Hematopoietic multipotent progenitor cell treated with erythropoietin and hydrocortisone succinate and interleukin-3 and kit ligand, for 6 days (in vitro differentiated cells): Measurements from ENCODE around the gene BMP6.

Experiments used
- DNase-seq: peaks from one replicate; pipeline ENCODE4 v3.0.0-alpha.2; 2015

The BMP6 gene

DNA sequence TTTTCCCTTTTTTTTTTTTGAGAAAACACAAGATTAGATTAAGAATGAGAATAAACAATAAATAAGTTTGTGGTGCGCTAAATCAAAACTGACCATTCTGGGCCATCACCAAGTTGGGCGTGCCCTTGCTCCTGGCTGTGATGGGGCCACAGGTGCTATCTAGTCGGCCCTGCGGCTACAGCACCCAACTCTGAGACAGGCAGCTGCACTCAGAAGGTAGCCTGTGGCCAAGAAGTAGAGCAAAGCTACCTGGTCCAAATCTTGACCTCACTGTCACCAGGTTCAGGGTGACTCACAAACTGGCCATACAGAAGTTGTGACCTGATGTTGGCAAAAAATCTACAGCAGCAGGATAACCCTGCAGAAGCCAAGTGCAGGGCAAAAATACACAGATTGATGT lies 181.3 kb downstream of the BMP6 start:
- DNase-seq = no peak

DNA sequence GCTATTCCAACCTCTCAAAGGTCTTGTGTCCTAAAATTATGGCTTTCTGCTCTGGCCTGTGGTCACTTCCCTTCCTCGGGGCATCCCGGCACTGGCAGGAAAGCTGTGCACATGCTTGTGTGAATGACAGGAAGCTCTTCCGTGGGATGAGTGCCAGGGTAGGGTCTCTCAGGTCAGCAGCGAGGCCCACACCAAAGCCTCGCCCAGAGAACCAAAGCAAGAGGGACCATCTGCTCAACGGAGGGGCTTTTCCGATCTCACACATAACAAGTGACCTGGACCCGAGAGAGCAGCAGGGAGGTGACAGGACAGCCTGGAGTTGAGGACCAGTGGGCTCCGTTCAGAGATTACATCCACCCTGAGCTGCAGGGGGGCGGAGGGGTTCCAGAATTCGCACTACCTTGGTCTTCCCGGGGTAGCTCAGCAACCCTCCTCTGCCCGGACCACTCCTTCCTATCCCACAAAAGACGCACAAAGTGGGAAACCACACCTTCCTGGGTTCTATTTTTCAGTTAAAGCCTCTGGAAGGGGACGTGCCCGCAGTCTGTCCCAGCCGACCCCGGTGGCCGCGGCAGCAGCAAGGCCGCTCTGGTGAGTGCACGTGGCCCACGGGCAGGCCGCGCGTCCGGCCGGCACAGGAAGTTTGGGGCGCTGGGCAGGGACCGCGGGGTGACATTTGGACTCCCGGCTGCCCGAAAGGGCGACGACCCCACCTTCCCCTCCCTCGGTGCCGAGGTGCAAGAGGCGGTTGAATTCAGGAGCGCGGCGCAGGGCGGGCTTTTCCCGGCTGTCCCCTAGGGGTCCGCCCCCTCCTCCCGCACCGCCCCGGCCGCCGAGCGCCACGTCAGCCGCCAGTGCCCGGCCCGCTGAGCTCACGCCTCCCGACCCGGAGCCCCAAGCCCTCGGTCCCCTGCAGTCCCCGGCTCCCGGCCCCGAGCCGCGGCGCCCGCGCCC lies 183.7 kb downstream of the BMP6 start:
- peak; percentile 68 for DNase-seq

DNA sequence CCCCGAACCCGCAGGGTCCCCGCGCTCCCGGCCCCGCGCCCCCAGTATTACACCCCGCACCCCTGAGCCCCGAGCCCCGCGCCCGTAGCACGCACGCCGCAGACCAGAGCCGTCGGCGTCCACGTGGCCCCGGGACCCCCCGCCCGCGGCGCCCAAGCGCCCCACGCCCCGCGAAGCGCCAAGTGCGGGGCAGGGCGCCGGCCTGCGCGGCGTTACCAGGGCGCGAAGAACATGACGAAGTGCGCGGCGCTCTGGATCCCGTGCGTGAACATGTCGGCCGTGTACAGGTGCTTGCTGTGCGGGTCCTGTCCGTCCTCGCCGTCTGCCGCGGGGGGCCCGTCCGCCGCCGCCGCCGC lies 184.4 kb downstream of the BMP6 start:
- DNase-seq = peak; percentile 44

DNA sequence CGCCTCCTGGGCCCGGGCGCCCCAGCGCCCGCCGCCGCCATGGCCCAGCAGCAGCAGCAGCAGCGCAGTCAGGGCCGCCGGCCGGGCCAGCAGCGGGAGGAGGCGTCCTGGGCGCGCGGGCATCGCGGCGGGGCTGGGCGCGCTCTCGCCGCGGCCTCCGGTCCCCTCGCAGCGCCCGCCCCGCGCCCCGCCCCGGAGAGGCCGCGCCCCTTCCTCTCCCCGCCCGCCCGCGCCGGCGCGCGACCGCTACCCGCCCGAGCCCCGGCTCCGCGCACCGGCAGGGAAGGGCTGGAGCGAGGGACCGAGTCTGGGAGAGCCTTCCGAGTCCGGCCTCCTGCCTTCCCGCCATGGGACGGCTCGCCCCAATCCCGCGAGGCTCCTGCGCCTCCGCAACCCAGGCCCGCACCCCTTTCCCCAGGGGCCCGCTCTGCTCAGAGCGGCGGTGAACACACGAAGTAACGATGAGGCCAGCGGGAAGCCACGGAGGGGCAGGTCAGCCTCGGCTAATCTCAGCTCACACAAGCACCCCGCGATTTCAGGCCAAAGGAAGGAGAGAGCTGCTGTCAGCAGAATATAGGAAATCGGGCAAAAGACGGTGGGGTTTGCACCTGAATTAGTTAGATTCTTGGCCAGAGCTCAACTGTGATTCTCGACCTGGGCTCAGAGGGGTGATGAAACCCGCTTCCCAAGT lies 184.9 kb downstream of the BMP6 start, which contains the start of gene TXNDC5:
Gene TXNDC5, minus strand, starts transcription at position 135 of the 691 bp plus-strand sequence. Its CDS starts 12 bp downstream, at position 123.
- DNase-seq = peak; percentile 79

DNA sequence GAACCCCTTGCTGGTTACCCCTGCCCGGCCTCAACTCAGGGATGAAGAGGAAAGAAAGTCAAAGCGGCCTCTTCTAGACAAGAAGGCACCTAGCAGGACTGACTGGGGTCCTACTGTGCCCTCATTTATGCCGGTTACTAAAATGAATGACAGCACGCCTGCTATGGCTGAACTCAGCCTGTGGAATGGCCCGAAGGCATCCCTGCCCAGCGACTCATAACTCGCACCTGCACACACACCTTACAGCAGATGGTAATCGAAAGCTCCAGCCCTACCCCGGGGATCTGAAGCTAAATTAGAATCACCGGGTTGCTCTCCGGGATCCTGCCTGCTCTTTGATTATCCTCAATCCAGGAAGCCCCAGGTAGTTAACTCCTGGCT lies 185.4 kb downstream of the BMP6 start:
- no peak for DNase-seq

DNA sequence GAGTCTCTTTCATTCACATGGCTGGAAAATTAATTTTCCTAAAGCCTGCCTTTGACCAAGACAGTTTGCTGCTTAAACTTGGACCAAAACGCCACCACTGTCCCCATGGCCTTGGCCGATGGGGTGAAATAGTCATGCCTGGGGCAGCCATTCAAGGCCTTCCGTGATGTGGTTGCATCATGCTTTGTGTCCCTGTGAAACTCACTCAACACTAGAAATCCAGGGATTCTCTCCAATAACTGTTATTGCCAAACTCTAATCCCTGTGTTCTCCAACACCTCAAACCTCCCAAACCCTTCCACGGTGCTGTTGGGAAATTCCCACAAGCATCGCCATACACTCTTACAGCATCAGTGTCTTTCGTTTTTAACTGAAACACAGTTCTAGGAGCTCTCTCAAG lies 186.1 kb downstream of the BMP6 start:
- no peak for DNase-seq

DNA sequence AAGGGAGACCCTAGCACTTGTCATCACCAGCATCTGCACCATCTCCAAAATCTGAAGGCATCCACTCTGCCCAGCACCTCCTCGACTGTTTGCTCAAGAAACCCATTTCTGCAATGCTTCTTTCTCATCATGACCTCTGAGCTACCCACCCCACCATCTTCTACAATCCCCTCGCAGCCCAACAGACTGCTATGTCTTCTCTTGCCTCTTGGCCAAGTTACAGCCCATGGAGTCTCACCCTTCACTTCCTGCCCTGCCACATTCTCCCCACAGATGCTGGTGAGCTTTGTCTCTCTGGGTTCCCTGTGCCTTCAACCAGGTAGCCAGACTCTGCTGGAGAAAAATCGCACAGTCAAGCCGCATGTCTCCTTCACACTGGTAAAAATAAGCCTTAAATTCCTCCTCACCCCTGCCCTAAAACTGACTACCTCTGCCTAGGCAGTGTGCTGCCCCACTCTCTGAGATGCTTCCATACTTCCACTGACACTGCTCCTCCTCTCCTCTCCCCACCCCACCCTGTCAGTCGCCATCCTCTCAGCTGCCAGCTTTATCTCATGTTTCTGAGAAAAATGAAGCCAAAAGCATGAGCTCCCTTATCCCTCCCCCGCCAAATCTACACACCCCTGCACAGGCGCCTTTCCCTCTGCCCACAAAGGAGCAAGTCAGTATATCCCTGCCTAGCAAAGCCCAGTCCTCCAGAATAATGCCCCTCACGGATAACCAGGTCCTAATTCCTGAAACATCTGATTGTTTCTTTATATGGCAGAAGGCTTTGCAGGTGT lies 187.0 kb downstream of the BMP6 start:
- DNase-seq = peak; percentile 89

DNA sequence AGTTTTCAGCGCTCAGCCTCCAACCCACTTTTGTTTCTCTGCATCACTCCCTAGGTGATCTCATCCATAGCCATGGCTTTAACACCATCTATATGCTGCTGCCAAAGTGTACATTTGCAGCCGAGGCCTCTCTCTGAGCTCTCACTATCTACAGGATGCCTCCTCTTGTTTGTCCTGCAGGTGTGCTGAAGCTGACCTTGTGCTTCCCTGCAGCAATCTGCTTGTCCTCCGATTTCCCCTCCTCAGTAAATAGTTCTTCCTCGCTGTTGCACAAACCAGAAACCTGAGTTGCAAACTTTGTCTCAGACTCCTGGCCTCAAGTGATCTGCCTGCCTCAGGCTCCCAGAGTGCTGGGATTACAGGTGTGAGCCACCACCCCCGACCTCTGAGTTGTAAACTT lies 188.4 kb downstream of the BMP6 start:
- no peak for DNase-seq

DNA sequence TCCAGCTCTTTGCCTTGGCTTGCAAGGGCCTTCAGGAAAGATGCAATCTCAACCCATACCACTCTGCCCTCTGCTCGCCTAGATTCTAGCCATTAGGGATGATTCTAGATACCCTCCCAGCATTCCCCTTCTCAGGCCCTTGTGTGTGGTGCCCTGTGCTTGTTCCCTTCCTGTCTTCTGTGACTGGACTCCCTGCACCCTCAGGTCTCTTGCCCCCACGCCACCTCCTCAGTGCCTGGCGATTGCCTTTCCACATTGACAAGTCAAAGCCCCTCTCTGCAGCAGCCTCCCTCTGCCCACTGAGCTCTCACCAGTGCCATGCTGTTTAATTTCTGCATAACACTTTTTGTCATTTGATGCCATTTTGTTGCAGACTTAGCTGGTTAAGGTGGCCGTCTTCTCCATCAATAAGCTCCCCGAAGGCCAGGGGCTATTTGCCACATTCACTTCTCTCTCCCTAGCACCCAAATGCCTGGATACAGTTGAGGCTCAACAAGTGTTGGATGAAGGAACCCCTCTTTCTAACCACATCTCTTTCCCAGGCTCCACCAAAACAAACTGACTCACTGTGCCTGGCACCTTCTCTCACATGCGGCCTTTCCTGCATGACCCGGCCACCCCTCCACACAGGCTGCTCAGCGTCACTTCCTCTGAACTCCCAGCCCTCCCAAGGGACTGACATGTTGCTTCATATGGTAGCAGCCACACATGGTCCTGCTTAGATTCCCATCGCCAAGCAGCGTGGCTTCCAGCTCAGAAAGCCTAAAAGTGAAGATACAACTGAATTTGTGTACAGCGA lies 189.3 kb downstream of the BMP6 start:
- DNase-seq = no peak

DNA sequence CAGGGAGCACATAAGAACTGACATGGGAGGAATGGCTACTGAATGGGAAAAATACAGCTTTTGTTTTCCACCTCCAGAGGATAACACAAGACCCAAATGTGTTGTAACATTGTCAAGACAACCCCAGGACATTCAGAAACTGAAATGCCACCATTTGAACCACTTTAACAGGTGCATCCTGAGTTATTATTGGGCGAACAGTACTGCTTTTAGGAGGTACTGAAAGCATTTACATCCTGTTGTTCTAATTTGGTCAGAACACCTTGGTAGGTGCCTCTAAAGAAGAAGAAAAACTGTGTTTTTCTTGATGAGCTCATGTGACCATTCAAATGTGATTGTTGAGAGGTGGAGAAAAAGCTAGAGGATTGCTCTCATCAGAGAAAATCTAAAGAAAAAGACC lies 191.1 kb downstream of the BMP6 start:
- no peak for DNase-seq

DNA sequence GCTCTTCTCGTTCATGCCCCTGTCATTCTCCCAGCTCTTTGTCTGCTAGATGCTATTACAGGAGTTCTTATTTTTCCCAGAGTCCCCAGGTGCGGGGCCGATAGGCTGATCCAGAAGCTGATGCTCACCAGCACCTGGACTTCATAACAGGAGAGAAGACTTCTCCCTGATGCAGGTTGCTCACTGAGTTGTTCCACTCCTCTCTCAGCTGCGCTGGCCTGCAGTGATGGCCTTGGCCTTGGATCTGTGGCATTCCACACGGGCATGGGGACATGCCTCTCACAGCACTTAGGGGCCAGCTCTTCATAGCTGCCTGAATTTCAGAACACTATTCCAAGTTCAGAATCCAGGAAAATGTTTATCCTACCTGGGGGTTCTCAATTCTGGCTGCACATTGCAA lies 191.8 kb downstream of the BMP6 start:
- no peak for DNase-seq

DNA sequence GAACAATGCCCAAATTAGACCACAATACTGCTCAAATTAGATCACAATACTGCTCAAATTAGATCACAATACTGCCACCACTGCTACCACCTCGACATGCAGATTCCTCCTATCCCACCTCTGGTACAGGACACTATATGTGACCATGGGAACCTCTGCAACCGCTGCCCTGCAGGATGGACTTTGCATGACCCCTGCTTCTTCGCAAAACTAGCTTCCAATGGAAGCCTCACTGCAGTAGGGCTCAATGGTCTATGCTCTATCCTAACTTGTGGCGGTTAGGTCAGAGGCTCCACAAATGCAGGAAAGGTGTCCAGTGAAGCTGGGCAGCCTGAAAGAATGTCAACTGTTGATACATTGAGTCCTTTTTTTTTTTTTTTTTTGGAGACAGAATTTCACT lies 192.5 kb downstream of the BMP6 start:
- DNase-seq = no peak

DNA sequence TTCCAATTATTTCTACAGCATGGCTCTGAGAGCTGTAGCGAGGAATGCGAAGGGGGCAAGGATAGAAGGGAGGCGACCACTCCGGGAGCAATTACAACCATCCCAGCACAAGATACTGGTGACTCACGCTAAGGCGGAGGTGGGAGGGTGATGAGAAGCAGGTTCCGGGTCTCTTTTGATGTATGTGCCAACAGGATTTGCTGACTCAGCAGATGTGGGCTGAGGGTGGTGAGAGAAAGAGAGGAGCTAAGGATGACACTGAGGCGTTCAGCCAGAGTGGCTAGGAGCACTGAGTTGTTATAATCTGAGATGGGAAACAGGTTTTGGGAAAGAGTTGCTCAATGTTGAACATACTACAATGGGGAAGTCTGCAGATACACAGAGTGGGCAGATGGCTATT lies 194.0 kb downstream of the BMP6 start:
- DNase-seq = peak; percentile 50

DNA sequence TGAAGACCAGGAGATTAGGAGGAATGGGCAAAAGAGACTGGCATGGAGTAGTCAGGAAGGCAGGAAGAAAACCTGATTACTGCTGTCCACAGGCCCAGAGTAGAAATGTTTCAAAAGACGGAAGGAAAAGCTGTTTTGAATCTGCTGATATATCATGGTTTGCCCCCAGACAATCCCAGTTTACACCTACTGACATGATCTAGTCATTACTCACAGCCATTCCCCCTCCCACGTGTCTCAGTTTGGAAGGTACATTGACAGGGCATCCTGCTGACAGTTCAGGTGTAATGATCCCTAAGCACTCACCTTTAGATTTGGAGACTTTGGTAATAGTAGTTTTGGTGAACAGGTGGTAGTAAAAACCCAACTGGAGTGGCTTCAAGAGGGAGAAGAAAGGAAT lies 194.5 kb downstream of the BMP6 start:
- no peak for DNase-seq

DNA sequence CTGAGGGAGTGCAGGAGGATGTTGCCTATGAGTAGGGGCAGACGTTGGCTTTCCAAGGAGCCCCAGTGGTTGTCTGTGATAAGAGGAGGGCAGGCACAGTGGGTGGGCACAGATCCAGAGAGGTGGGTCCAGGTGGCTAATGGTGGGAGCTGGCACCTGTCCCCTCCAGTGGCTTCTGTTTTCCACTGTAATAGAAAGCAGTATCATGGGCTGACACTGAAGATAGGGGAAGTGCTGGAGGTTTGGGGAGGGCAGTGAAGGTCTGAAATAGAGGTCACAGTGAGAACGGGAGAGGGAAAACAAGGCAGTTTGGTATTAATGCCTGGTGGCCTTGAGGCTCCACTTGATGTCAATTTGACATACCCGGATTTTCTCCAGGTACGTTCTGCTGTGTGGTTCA lies 195.1 kb downstream of the BMP6 start:
- peak; percentile 57 for DNase-seq

DNA sequence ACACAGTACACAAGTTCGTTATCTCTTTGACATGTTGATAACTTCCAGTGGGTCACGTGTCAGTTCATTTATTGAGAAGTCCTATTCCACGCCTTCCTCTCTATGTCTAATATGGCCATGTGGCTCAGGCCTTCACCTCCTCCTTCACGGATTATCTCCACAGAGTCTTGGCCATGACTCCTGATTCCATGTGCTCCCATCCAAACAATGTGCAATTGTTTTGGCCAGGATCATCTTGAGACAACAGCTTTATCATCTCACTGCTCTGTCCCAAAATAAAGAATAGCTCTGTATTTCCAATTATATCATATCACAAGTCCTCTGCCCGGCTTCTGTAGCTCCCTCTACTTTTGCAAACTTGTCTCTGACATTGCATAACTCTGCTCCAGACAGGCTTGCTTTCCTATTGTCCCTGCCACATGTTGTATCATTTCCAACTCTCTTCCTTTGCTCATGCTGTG lies 195.8 kb downstream of the BMP6 start:
- DNase-seq = no peak

DNA sequence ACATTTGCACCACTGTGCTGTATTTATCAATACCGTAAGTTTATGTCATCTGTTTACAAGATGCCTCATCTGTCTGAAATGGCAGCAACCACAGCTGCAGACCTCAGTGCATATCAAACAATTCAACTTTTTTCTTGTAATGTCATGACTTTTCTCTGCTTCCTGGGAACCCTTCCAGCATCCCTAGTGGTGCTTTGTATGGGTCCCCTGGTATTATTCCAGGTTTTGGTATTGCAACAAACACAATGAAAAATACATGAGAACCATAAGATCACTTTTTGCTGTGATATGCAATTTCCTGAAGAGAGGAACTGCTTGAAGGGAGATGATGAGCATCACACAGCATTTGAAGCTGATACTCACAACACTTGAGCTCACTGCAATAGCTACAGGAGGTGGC lies 196.7 kb downstream of the BMP6 start:
- no peak for DNase-seq

DNA sequence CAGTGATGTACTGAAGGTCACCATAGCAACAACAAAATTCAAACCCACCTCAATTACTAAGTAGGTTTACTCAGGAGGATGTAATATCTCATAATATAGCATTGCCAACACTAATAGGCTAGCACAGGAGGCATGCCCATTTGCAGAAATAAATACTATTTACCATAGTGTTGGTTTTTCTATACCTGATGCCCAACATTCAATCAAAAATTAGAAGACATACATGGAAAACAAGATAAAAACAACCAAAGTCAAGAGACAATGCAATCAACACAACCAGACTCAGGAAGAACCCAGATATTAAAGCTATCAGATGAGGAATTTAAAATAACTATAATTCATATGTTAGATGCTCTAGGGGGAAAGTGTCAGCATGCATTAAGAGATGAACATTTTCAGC lies 199.0 kb downstream of the BMP6 start:
- DNase-seq = no peak
